IMR-90 (cell line): ENCODE data around the gene LLPH. TPM values are rescaled to one million over a fixed set of nuclear protein-coding genes. Genes with fewer than 3 reads are reported as not detected.

ENCODE experiments used
- ATAC-seq: fragments of 200-7000 bp; cut with Tn5 transposase; 2 replicates; pipeline ENCODE4 v1.9.1; 2020; ENCODE audit warnings: low read depth, mild to moderate bottlenecking, moderate library complexity
- BruUV-seq: library from RNA; stranded (reverse); fragments of 400-500 nt; replicated peaks from 2 replicates; lab custom pipeline; 2021; lab: Mats Ljungman, UMichigan
- CTCF ChIA-PET: fragments of 300-600 bp; formaldehyde crosslinking; extraction: SDS; loops from one replicate; lab custom pipeline; 2021; ENCODE audit warnings: antibody characterized with exemption; lab: Yijun Ruan, JAX
- POLR2A ChIA-PET: fragments of 300-600 bp; sonication (Branson Sonifier 250); formaldehyde crosslinking; loops from one replicate; lab custom pipeline; 2022; ENCODE audit warnings: antibody characterized with exemption; ENCODE audit not compliant: unreplicated experiment; lab: Charles Lee
- DNase-seq: peaks from one replicate; pipeline ENCODE4 v3.0.0; 2013
- H2AFZ ChIP-seq: replicated peaks from 2 replicates; pipeline ENCODE3; 2013; ENCODE audit warnings: low read length, mild to moderate bottlenecking; ENCODE audit not compliant: poor library complexity
- H2AK5ac ChIP-seq: 2 replicates; pipeline ENCODE4 v1.6.1; 2013; ENCODE audit warnings: low read depth, low read length, inconsistent platforms
- H2AK9ac ChIP-seq: replicated peaks from 2 replicates; pipeline ENCODE3; 2013; ENCODE audit warnings: mild to moderate bottlenecking, low read depth, low read length, moderate library complexity; ENCODE audit not compliant: poor library complexity
- H2BK120ac ChIP-seq: 2 replicates; pipeline ENCODE4 v1.6.1; 2013; ENCODE audit warnings: low read depth, low read length, inconsistent platforms
- H2BK15ac ChIP-seq: 3 replicates; pipeline ENCODE4 v1.6.1; 2013; ENCODE audit warnings: low read depth, low read length, inconsistent platforms
- H2BK20ac ChIP-seq: 2 replicates; pipeline ENCODE4 v1.6.1; 2013; ENCODE audit warnings: low read depth, mild to moderate bottlenecking, inconsistent platforms, low read length, moderate library complexity
- H2BK5ac ChIP-seq: 2 replicates; pipeline ENCODE4 v1.6.1; 2013; ENCODE audit warnings: mild to moderate bottlenecking, low read depth, low read length, inconsistent platforms; ENCODE audit not compliant: poor library complexity, severe bottlenecking
- H3K14ac ChIP-seq: replicated peaks from 2 replicates; pipeline ENCODE4 v1.6.1; 2013; ENCODE audit warnings: low read depth, low read length, inconsistent platforms
- H3K18ac ChIP-seq: 2 replicates; pipeline ENCODE4 v1.6.1; 2013; ENCODE audit warnings: low read depth, low read length, control low read depth
- H3K23ac ChIP-seq: 2 replicates; pipeline ENCODE4 v1.6.1; 2013; ENCODE audit warnings: low read depth, low read length, inconsistent platforms
- H3K27ac ChIP-seq: 2 replicates; pipeline ENCODE4 v1.5.1; 2013; ENCODE audit warnings: mild to moderate bottlenecking, control low read depth, low read length; ENCODE audit not compliant: insufficient read depth
- H3K27me3 ChIP-seq: 2 replicates; pipeline ENCODE4 v1.6.1; 2013; ENCODE audit warnings: low read length; ENCODE audit not compliant: control insufficient read depth, insufficient read depth
- H3K36me3 ChIP-seq: 2 replicates; pipeline ENCODE4 v1.6.1; 2013; ENCODE audit warnings: low read length, mixed read lengths; ENCODE audit not compliant: control insufficient read depth, insufficient read depth
- H3K4ac ChIP-seq: 2 replicates; pipeline ENCODE4 v1.6.1; 2013; ENCODE audit warnings: low read depth, low read length, inconsistent platforms
- H3K4me1 ChIP-seq: 2 replicates; pipeline ENCODE4 v1.6.1; 2013; ENCODE audit warnings: low read length, mixed read lengths; ENCODE audit not compliant: control insufficient read depth, insufficient read depth
- H3K4me2 ChIP-seq: 2 replicates; pipeline ENCODE4 v1.6.1; 2013; ENCODE audit warnings: low read depth, mild to moderate bottlenecking, control low read depth, low read length, moderate library complexity
- H3K4me3 ChIP-seq: 2 replicates; pipeline ENCODE4 v1.5.1; 2013; ENCODE audit warnings: low read depth, mild to moderate bottlenecking, control low read depth, low read length, moderate library complexity; ENCODE audit not compliant: insufficient read depth
- H3K56ac ChIP-seq: 2 replicates; pipeline ENCODE4 v1.6.1; 2013; ENCODE audit warnings: low read length, inconsistent platforms; ENCODE audit not compliant: insufficient read depth; ENCODE audit errors: extremely low read depth
- H3K79me1 ChIP-seq, 2 experiments: 2 replicates each; pipeline ENCODE4 v1.6.1; 2013; ENCODE audit warnings: low read length in 2 of 2, inconsistent platforms in 1 of 2, low read depth in 1 of 2
- H3K9ac ChIP-seq: 2 replicates; pipeline ENCODE4 v1.6.1; 2013; ENCODE audit warnings: low read depth, low read length, control low read depth
- H3K9me1 ChIP-seq: 2 replicates; pipeline ENCODE4 v1.6.1; 2013; ENCODE audit warnings: low read length, inconsistent platforms; ENCODE audit not compliant: insufficient read depth
- H3K9me3 ChIP-seq: 2 replicates; pipeline ENCODE4 v1.6.1; 2013; ENCODE audit warnings: low read length; ENCODE audit not compliant: control insufficient read depth, insufficient read depth
- H4K20me1 ChIP-seq: 2 replicates; pipeline ENCODE4 v1.6.1; 2013; ENCODE audit warnings: low read length, inconsistent platforms; ENCODE audit not compliant: insufficient read depth
- H4K5ac ChIP-seq: 2 replicates; pipeline ENCODE4 v1.6.1; 2013; ENCODE audit warnings: mild to moderate bottlenecking, low read depth, low read length, control low read depth
- H4K8ac ChIP-seq, 2 experiments: 2 replicates each; pipeline ENCODE4 v1.6.1; 2013; ENCODE audit warnings: low read depth in 2 of 2, low read length in 2 of 2, control low read depth in 1 of 2, inconsistent platforms in 1 of 2
- H4K91ac ChIP-seq: 2 replicates; pipeline ENCODE4 v1.6.1; 2013; ENCODE audit warnings: low read depth, low read length, inconsistent platforms; ENCODE audit not compliant: insufficient read depth
- BHLHE40 ChIP-seq: fragments of 150-350 bp; IDR thresholded peaks from 2 replicates; pipeline ENCODE4 v1.6.1; 2016; ENCODE audit warnings: mild to moderate bottlenecking, low read depth, low read length
- CEBPB ChIP-seq: IDR thresholded peaks from 2 replicates; pipeline ENCODE4 v1.6.1; 2012; ENCODE audit warnings: low read depth, low read length, improper control_type of control experiment
- CHD1 ChIP-seq: IDR thresholded peaks from 2 replicates; pipeline ENCODE4 v1.6.1; 2012; ENCODE audit warnings: low read depth, low read length, improper control_type of control experiment
- CTCF ChIP-seq: conservative IDR thresholded peaks from 2 replicates; pipeline ENCODE4 v1.5.1; 2012; ENCODE audit warnings: mild to moderate bottlenecking, low read depth, low read length, improper control_type of control experiment
- FOS ChIP-seq: fragments of 150-350 bp; IDR thresholded peaks from 2 replicates; pipeline ENCODE4 v1.6.1; 2016; ENCODE audit warnings: low read depth, low read length
- MAZ ChIP-seq: IDR thresholded peaks from 2 replicates; pipeline ENCODE4 v1.6.1; 2012; ENCODE audit warnings: low read depth, mild to moderate bottlenecking, low read length, improper control_type of control experiment, moderate library complexity, borderline replicate concordance
- NFE2L2 ChIP-seq: fragments of 150-350 bp; IDR thresholded peaks from 2 replicates; pipeline ENCODE4 v1.6.1; 2016; ENCODE audit warnings: low read depth, mild to moderate bottlenecking, low read length
- RAD21 ChIP-seq: IDR thresholded peaks from 2 replicates; pipeline ENCODE4 v1.6.1; 2012; ENCODE audit warnings: low read length, improper control_type of control experiment
- RFX5 ChIP-seq: IDR thresholded peaks from 2 replicates; pipeline ENCODE4 v1.8.0; 2012; ENCODE audit warnings: low read depth, mild to moderate bottlenecking, low read length, moderate library complexity
- SMC3 ChIP-seq: fragments of 150-350 bp; IDR thresholded peaks from 2 replicates; pipeline ENCODE4 v1.6.1; 2016; ENCODE audit warnings: low read depth, mild to moderate bottlenecking, antibody characterized with exemption, low read length, moderate library complexity
- USF2 ChIP-seq: fragments of 150-350 bp; IDR thresholded peaks from 2 replicates; pipeline ENCODE4 v1.6.1; 2017; ENCODE audit warnings: mild to moderate bottlenecking, antibody characterized with exemption, low read length, low read depth
- WGBS, 2 experiments: methylation state at CpG; one replicate each; pipeline versions ENCODE4 v1.1.5 to v1.1.7; 2013; ENCODE audit warnings: missing lambda C conversion rate in 2 of 2; ENCODE audit not compliant: insufficient read length in 1 of 2; ENCODE audit errors: extremely low coverage in 2 of 2; 5-methylcytosine and 5-hydroxymethylcytosine counted together
- dilution Hi-C: fragments of 300-500 bp; cut with HindIII; formaldehyde crosslinking; loops from one replicate; pipeline ENCODE4 v1.14.3; 2018; ENCODE audit warnings: low sequenced_read_pairs; ENCODE audit not compliant: unreplicated experiment
- in situ Hi-C: fragments of 300-500 bp; cut with MboI; formaldehyde crosslinking; loops from 3 replicates; pipeline ENCODE4 v1.14.3; 2019; ENCODE audit warnings: low sequenced_read_pairs, inconsistent platforms, mixed read lengths
- intact Hi-C: fragments of 100-400 bp; cut with micrococcal nuclease; formaldehyde crosslinking; loops from 2 replicates; pipeline ENCODE4 v1.10.0; 2022
- polyA plus RNA-seq, 3 experiments: library from polyadenylated mRNA; depleted of rRNA; stranded (reverse); fragments of >200 nt; gene quantifications; 2 replicates each; pipeline ENCODE4 v1.2.3, GENCODE V29; 2012; ENCODE audit warnings: low replicate concordance in 1 of 3
- total RNA-seq: library from RNA; depleted of rRNA; stranded (reverse); fragments of >200 nt; gene quantifications from 2 replicates; pipeline ENCODE4 v1.2.3, GENCODE V29; 2012

Gene LLPH
- total and polyA plus RNA-seq, 2 of the 4 experiments (the other 2 are of a cell fraction): 2.7 to 17.0 TPM

GRCh38 chr12:66107451-66107915, 23.1 kb downstream of the LLPH start:
- intact Hi-C loops: loop anchor here (1.0 to 10.0 kb wide), 6 partner anchors 281 to 1303 kb away; no protein-coding TSS in a partner anchor
- no peak overlapping the region for H2AK5ac ChIP-seq
- DNase-seq: peak; percentile 94
- TF ChIP-seq RAD21 (peak; percentile 79), NFE2L2 (no peak), CHD1 (no peak), MAZ (no peak), BHLHE40 (no peak), SMC3 (peak; percentile 57), FOS (no peak), CTCF (peak; percentile 77), USF2 (no peak), RFX5 (no peak), CEBPB (peak; percentile 100)
- no peak overlapping the region for H2BK5ac ChIP-seq
- no peak overlapping the region for H3K4ac ChIP-seq
- H4K8ac ChIP-seq: peak overlapping the region in 1 of 2 experiments; percentile 48; a peak in 2 of 4 replicates
- no peak overlapping the region for H3K9ac ChIP-seq
- H2AFZ ChIP-seq: peak overlapping the region; percentile 81
- H3K27me3 ChIP-seq: no peaks in the 10 kb centered on the region
- POLR2A ChIA-PET: no interaction called here
- WGBS, 2 experiments: 54% methylated on average over 5 of the region's 9 CpGs; no CpG with 5 or more reads in 1 of the 2 experiments
- in situ Hi-C loops: loop anchor here (10.0 kb wide), 1 partner anchor 1213 kb away; no protein-coding TSS in a partner anchor
- H3K56ac ChIP-seq: no peak overlapping the region
- BruUV-seq: no TSS peak
- peak overlapping the region; percentile 30 for H2AK9ac ChIP-seq
- H2BK15ac ChIP-seq: no peak overlapping the region
- H4K91ac ChIP-seq: no peak overlapping the region
- H3K23ac ChIP-seq: no peak overlapping the region
- no peaks in the 10 kb centered on the region for H3K79me1 ChIP-seq
- dilution Hi-C loops: no loop called here
- no peaks in the 10 kb centered on the region for H3K9me3 ChIP-seq
- peaks cover 4% of the 10 kb centered on the region for H3K4me1 ChIP-seq
- peak overlapping the region; percentile 23; the same call in 1 of the 2 replicates for H2BK120ac ChIP-seq
- H3K14ac ChIP-seq: no peak overlapping the region
- no peak overlapping the region for H3K18ac ChIP-seq
- no peaks in the 10 kb centered on the region for H3K9me1 ChIP-seq
- H2BK20ac ChIP-seq: peak overlapping the region; percentile 35; the same call in 1 of the 2 replicates
- peak overlapping the region; percentile 34; the same call in 1 of the 2 replicates for H3K4me2 ChIP-seq
- no peak overlapping the region for H4K5ac ChIP-seq
- no peaks in the 10 kb centered on the region for H3K36me3 ChIP-seq
- H3K27ac ChIP-seq: no peak overlapping the region
- CTCF ChIA-PET: interaction anchor here (1.0 to 1.4 kb wide), 2 partner anchors 10 to 226 kb away, joined by 3 read pairs; no protein-coding TSS in a partner anchor
- ATAC-seq: peak; percentile 99
- no peak overlapping the region for H3K4me3 ChIP-seq
- H4K20me1 ChIP-seq: no peaks in the 10 kb centered on the region
